ENCODE measurements around the gene SNORC. TPM values are rescaled to one million over a fixed set of nuclear protein-coding genes. Genes with fewer than 3 reads are reported as not detected.

Gene SNORC
- total and polyA plus RNA-seq, 2 of the 13 experiments (the other 11 are each of a cell fraction or from before 2014, with no cell fraction given): 59.1 to 86.1 TPM

DNA sequence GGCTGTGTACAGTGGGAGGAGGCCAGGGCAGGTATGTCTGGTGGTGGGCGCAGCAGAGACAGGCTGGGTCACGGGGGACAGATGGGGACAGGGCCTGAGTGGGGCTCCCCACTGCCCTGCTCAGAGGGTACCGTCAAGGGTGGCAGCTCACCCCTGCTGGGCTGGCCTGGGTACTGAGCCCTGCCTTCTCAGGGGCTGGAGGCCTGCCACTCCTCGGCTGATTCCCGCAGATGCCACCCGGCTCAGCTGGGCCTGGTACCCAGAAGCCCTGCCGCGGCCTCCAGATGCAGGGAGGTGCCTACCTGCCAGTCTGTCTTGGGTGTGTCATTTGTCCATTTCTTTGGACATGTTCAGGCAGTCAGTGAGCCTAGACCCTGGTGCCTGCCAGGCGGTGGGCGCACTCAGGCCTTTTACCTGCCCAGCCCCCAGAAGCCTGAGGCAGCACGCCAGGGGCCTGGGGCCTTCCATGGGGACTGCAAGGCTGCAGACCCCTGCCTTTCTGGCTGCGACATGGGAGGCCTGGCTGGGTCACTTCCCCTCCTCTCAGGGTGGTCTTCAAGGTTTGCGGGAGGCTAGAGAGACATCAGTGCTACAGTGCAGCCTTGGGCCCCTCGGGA is 3.3 kb downstream of the SNORC start (continued):
- TF ChIP-seq, protein P1, sequence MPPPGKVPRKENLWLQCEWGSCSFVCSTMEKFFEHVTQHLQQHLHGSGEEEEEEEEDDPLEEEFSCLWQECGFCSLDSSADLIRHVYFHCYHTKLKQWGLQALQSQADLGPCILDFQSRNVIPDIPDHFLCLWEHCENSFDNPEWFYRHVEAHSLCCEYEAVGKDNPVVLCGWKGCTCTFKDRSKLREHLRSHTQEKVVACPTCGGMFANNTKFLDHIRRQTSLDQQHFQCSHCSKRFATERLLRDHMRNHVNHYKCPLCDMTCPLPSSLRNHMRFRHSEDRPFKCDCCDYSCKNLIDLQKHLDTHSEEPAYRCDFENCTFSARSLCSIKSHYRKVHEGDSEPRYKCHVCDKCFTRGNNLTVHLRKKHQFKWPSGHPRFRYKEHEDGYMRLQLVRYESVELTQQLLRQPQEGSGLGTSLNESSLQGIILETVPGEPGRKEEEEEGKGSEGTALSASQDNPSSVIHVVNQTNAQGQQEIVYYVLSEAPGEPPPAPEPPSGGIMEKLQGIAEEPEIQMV (CRISPR knock-in tag; IDR thresholded peaks at IDR 0.05; ENCODE audit: low read depth): no peak
- TF ChIP-seq NPAS2 (CRISPR knock-in tag; IDR thresholded peaks at IDR 0.05; ENCODE audit: borderline replicate concordance) (no peak), NR2F6 (IDR thresholded peaks at IDR 0.05) (no peak), NR2F6 (CRISPR knock-in tag; IDR thresholded peaks at IDR 0.05) (no peak), BORCS8-MEF2B (CRISPR knock-in tag; IDR thresholded peaks at IDR 0.05) (no peak), FOXK1 (CRISPR knock-in tag; IDR thresholded peaks at IDR 0.05; ENCODE audit: borderline replicate concordance, low read depth) (no peak), ZNF660 (CRISPR knock-in tag; IDR thresholded peaks at IDR 0.05; ENCODE audit: borderline replicate concordance, low read depth) (no peak), MXD4 (CRISPR knock-in tag; IDR thresholded peaks at IDR 0.05) (no peak), ZNF780A (CRISPR knock-in tag; IDR thresholded peaks at IDR 0.05) (no peak), BHLHE40 (IDR thresholded peaks at IDR 0.05; ENCODE audit: low read length) (no peak), ZNF577 (CRISPR knock-in tag; IDR thresholded peaks at IDR 0.05; ENCODE audit: borderline replicate concordance, low read depth) (no peak), CBX1 (IDR thresholded peaks at IDR 0.05; ENCODE audit: low read depth) (no peak), ZFX (CRISPR knock-in tag; IDR thresholded peaks at IDR 0.05; ENCODE audit: low read depth) (no peak), KDM2A (CRISPR knock-in tag; IDR thresholded peaks at IDR 0.05; ENCODE audit: borderline replicate concordance, low read depth) (no peak), KAT8 (CRISPR knock-in tag; IDR thresholded peaks at IDR 0.05) (no peak), RNF2 (conservative IDR thresholded peaks at IDR 0.05; ENCODE audit: low read depth) (no peak), IRX3 (CRISPR knock-in tag; IDR thresholded peaks at IDR 0.05; ENCODE audit: borderline replicate concordance, low read depth) (no peak), ATRX (CRISPR knock-in tag; IDR thresholded peaks at IDR 0.05; ENCODE audit: borderline replicate concordance) (no peak), PRMT3 (CRISPR knock-in tag; IDR thresholded peaks at IDR 0.05; ENCODE audit: borderline replicate concordance, low read depth) (no peak), ZNF761 (CRISPR knock-in tag; conservative IDR thresholded peaks at IDR 0.05) (no peak)
- TF ChIP-seq, protein P2, sequence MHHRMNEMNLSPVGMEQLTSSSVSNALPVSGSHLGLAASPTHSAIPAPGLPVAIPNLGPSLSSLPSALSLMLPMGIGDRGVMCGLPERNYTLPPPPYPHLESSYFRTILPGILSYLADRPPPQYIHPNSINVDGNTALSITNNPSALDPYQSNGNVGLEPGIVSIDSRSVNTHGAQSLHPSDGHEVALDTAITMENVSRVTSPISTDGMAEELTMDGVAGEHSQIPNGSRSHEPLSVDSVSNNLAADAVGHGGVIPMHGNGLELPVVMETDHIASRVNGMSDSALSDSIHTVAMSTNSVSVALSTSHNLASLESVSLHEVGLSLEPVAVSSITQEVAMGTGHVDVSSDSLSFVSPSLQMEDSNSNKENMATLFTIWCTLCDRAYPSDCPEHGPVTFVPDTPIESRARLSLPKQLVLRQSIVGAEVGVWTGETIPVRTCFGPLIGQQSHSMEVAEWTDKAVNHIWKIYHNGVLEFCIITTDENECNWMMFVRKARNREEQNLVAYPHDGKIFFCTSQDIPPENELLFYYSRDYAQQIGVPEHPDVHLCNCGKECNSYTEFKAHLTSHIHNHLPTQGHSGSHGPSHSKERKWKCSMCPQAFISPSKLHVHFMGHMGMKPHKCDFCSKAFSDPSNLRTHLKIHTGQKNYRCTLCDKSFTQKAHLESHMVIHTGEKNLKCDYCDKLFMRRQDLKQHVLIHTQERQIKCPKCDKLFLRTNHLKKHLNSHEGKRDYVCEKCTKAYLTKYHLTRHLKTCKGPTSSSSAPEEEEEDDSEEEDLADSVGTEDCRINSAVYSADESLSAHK (CRISPR knock-in tag; IDR thresholded peaks at IDR 0.05; ENCODE audit: borderline replicate concordance): no peak
- TF ChIP-seq, protein P3, sequence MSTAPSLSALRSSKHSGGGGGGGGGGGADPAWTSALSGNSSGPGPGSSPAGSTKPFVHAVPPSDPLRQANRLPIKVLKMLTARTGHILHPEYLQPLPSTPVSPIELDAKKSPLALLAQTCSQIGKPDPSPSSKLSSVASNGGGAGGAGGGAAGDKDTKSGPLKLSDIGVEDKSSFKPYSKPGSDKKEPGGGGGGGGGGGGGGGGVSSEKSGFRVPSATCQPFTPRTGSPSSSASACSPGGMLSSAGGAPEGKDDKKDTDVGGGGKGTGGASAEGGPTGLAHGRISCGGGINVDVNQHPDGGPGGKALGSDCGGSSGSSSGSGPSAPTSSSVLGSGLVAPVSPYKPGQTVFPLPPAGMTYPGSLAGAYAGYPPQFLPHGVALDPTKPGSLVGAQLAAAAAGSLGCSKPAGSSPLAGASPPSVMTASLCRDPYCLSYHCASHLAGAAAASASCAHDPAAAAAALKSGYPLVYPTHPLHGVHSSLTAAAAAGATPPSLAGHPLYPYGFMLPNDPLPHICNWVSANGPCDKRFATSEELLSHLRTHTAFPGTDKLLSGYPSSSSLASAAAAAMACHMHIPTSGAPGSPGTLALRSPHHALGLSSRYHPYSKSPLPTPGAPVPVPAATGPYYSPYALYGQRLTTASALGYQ (CRISPR knock-in tag; IDR thresholded peaks at IDR 0.05): no peak
- TF ChIP-seq, protein P4, sequence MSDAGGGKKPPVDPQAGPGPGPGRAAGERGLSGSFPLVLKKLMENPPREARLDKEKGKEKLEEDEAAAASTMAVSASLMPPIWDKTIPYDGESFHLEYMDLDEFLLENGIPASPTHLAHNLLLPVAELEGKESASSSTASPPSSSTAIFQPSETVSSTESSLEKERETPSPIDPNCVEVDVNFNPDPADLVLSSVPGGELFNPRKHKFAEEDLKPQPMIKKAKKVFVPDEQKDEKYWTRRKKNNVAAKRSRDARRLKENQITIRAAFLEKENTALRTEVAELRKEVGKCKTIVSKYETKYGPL (CRISPR knock-in tag; IDR thresholded peaks at IDR 0.05): no peak
- TF ChIP-seq, protein P5, sequence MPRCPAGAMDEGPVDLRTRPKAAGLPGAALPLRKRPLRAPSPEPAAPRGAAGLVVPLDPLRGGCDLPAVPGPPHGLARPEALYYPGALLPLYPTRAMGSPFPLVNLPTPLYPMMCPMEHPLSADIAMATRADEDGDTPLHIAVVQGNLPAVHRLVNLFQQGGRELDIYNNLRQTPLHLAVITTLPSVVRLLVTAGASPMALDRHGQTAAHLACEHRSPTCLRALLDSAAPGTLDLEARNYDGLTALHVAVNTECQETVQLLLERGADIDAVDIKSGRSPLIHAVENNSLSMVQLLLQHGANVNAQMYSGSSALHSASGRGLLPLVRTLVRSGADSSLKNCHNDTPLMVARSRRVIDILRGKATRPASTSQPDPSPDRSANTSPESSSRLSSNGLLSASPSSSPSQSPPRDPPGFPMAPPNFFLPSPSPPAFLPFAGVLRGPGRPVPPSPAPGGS (CRISPR knock-in tag; IDR thresholded peaks at IDR 0.05): no peak
